Urinary bladder (tissue), 4 donors: ENCODE data around the gene TNRC6B. TPM values are rescaled to one million over a fixed set of nuclear protein-coding genes. Genes with fewer than 3 reads are reported as not detected.

Experiments
- DNase-seq: peaks from one replicate; pipeline ENCODE4 v3.0.0-alpha.2; 2015; ENCODE audit errors: extremely low spot score
- H3K27ac ChIP-seq: one replicate; pipeline ENCODE4 v1.5.1; 2013; ENCODE audit warnings: low read depth, mild to moderate bottlenecking, moderate library complexity
- H3K36me3 ChIP-seq: one replicate; pipeline ENCODE4 v1.6.1; 2013; ENCODE audit warnings: mild to moderate bottlenecking, moderate library complexity; ENCODE audit not compliant: insufficient read depth
- H3K4me1 ChIP-seq: one replicate; pipeline ENCODE4 v1.6.1; 2013; ENCODE audit warnings: mild to moderate bottlenecking, moderate library complexity; ENCODE audit not compliant: insufficient read depth
- H3K4me3 ChIP-seq: one replicate; pipeline ENCODE4 v1.5.1; 2013; ENCODE audit warnings: low read depth, low read length
- WGBS: extraction: QIAGEN DNeasy Blood & Tissue Kit; methylation state at CpG from one replicate; pipeline ENCODE4 v1.1.7; 2013; 5-methylcytosine and 5-hydroxymethylcytosine counted together
- polyA plus RNA-seq: library from polyadenylated mRNA; stranded (reverse); fragments of 200-250 nt; gene quantifications from one replicate; pipeline ENCODE4 v1.2.3, GENCODE V29; 2013
- total RNA-seq: library from RNA; depleted of rRNA; stranded (reverse); fragments of >200 nt; gene quantifications from one replicate; pipeline ENCODE4 v1.2.3, GENCODE V29; 2014
- donor health status: healthy with polysubstance abuse.
- donor health status: healthy.

Gene TNRC6B
- total and polyA plus RNA-seq, 2 donors: 4.7 to 60.4 TPM

GRCh38 chr22:40250608-40251007, 72.9 kb downstream of the TNRC6B start:
- WGBS: 95% methylated on average over 3 of the region's 3 CpGs
- H3K4me3 ChIP-seq: no peak overlapping the region
- DNase-seq: no peak
- H3K36me3 ChIP-seq: no peaks in the 10 kb centered on the region
- no peaks in the 10 kb centered on the region for H3K4me1 ChIP-seq
- H3K27ac ChIP-seq: no peak overlapping the region

GRCh38 chr22:40251106-40251505, 73.4 kb downstream of the TNRC6B start:
- no peaks in the 10 kb centered on the region for H3K36me3 ChIP-seq
- H3K4me3 ChIP-seq: no peak overlapping the region
- DNase-seq: no peak
- no peaks in the 10 kb centered on the region for H3K4me1 ChIP-seq
- no peak overlapping the region for H3K27ac ChIP-seq
- WGBS: 99% methylated on average over 4 of the region's 4 CpGs

- Histone ChIP-seq H3K27ac (no peak overlapping the region), H3K4me1 (no peaks in the 10 kb centered on the region), H3K36me3 (no peaks in the 10 kb centered on the region), H3K4me3 (no peak overlapping the region)
- no peak for DNase-seq
- 91% methylated on average over 2 of the region's 2 CpGs for WGBS
These were observed 74.4 kb downstream of the TNRC6B start for GRCh38 chr22:40252146-40252545.

GRCh38 chr22:40256516-40256915, 78.8 kb downstream of the TNRC6B start:
- H3K36me3 ChIP-seq: no peaks in the 10 kb centered on the region
- DNase-seq: peak; percentile 32
- H3K27ac ChIP-seq: no peak overlapping the region
- H3K4me1 ChIP-seq: peaks cover 3% of the 10 kb centered on the region
- H3K4me3 ChIP-seq: no peak overlapping the region
- 25% methylated on average over 4 of the region's 4 CpGs for WGBS

GRCh38 chr22:40258017-40258416, 80.3 kb downstream of the TNRC6B start:
- no peak for DNase-seq
- peaks cover 3% of the 10 kb centered on the region for H3K4me1 ChIP-seq
- no peak overlapping the region for H3K27ac ChIP-seq
- WGBS: 58% methylated on average over 1 of the region's 1 CpG
- H3K36me3 ChIP-seq: no peaks in the 10 kb centered on the region
- no peak overlapping the region for H3K4me3 ChIP-seq

- Histone ChIP-seq H3K4me3 (no peak overlapping the region), H3K4me1 (peaks cover 3% of the 10 kb centered on the region), H3K36me3 (no peaks in the 10 kb centered on the region), H3K27ac (no peak overlapping the region)
- WGBS: 62% methylated on average over 2 of the region's 2 CpGs
- no peak for DNase-seq
These were observed 80.8 kb downstream of the TNRC6B start for GRCh38 chr22:40258501-40258915.

- WGBS: 92% methylated on average over 21 of the region's 21 CpGs
- H3K27ac ChIP-seq: no peak overlapping the region
- DNase-seq: no peak
- no peak overlapping the region for H3K4me3 ChIP-seq
- peaks cover 3% of the 10 kb centered on the region for H3K4me1 ChIP-seq
- peaks cover 2% of the 10 kb centered on the region for H3K36me3 ChIP-seq
These were observed 84.1 kb downstream of the TNRC6B start for GRCh38 chr22:40261783-40262182.

GRCh38 chr22:40263191-40263590, 85.5 kb downstream of the TNRC6B start:
- peaks cover 2% of the 10 kb centered on the region for H3K4me1 ChIP-seq
- DNase-seq: no peak
- H3K27ac ChIP-seq: no peak overlapping the region
- 52% methylated on average over 7 of the region's 7 CpGs for WGBS
- no peak overlapping the region for H3K4me3 ChIP-seq
- H3K36me3 ChIP-seq: peaks cover 2% of the 10 kb centered on the region

GRCh38 chr22:40265783-40266182, 88.1 kb downstream of the TNRC6B start:
- 75% methylated on average over 4 of the region's 4 CpGs for WGBS
- Histone ChIP-seq H3K27ac (no peak overlapping the region), H3K4me3 (no peak overlapping the region), H3K4me1 (no peaks in the 10 kb centered on the region), H3K36me3 (peaks cover 2% of the 10 kb centered on the region)
- DNase-seq: no peak

- no peak for DNase-seq
- Histone ChIP-seq H3K36me3 (peaks cover 4% of the 10 kb centered on the region), H3K27ac (no peak overlapping the region), H3K4me3 (no peak overlapping the region), H3K4me1 (no peaks in the 10 kb centered on the region)
- 98% methylated on average over 9 of the region's 9 CpGs for WGBS
These were observed 92.3 kb downstream of the TNRC6B start for GRCh38 chr22:40270031-40270430.

- Histone ChIP-seq H3K4me3 (no peak overlapping the region), H3K27ac (no peak overlapping the region), H3K4me1 (no peaks in the 10 kb centered on the region), H3K36me3 (peaks cover 3% of the 10 kb centered on the region)
- 54% methylated on average over 5 of the region's 5 CpGs for WGBS
- DNase-seq: no peak
These were observed 93.1 kb downstream of the TNRC6B start for GRCh38 chr22:40270748-40271373.

- no peak for DNase-seq
- peaks cover 2% of the 10 kb centered on the region for H3K36me3 ChIP-seq
- H3K27ac ChIP-seq: no peak overlapping the region
- no peaks in the 10 kb centered on the region for H3K4me1 ChIP-seq
- WGBS: 78% methylated on average over 3 of the region's 3 CpGs
- H3K4me3 ChIP-seq: no peak overlapping the region
These were observed 93.7 kb downstream of the TNRC6B start for GRCh38 chr22:40271440-40271839.

- no peak for DNase-seq
- H3K4me3 ChIP-seq: no peak overlapping the region
- whole genome bisulfite sequencing: 59% methylated on average over 6 of the region's 6 CpGs
- H3K36me3 ChIP-seq: peaks cover 2% of the 10 kb centered on the region
- no peaks in the 10 kb centered on the region for H3K4me1 ChIP-seq
- H3K27ac ChIP-seq: no peak overlapping the region
These were observed 95.6 kb downstream of the TNRC6B start for GRCh38 chr22:40273319-40273718.

- peaks cover 7% of the 10 kb centered on the region for H3K36me3 ChIP-seq
These were observed 99.5 kb downstream of the TNRC6B start for GRCh38 chr22:40276996-40277823.

More at GRCh38 chr22:40276996-40277823, 99.5 kb downstream of the TNRC6B start:
- no peak overlapping the region for H3K27ac ChIP-seq
- 44% methylated on average over 10 of the region's 10 CpGs for WGBS
- H3K4me1 ChIP-seq: no peaks in the 10 kb centered on the region
- DNase-seq: no peak
- no peak overlapping the region for H3K4me3 ChIP-seq
